SK-N-SH (cell line): ENCODE measurements around the gene ANKRD9. TPM values are rescaled to one million over a fixed set of nuclear protein-coding genes. Genes with fewer than 3 reads are reported as not detected.
"Not testable (repeated sequence)": the region's sequence is repeated elsewhere in the genome, so short reads cannot be mapped to it uniquely, and the experiment has no call there.

Experiments used
- CTCF ChIA-PET: fragments of 300-600, 350-600 bp; formaldehyde crosslinking; extraction: SDS; loops from one replicate; lab custom pipeline; 2021; lab: Yijun Ruan, JAX
- POLR2A ChIA-PET: fragments of 350-600 bp; sonication (Branson Sonifier 250); formaldehyde crosslinking; extraction: SDS; loops from one replicate; lab custom pipeline; 2020; ENCODE audit warnings: antibody characterized with exemption, inconsistent platforms; lab: Yijun Ruan, JAX
- DNase-seq: peaks from one replicate; pipeline ENCODE4 v3.0.0; 2012
- H2AFZ ChIP-seq: fragments of 200-600 bp; sonication (generic); 2 replicates; pipeline ENCODE4 v1.8.1; 2016; ENCODE audit warnings: antibody characterized with exemption, mild to moderate bottlenecking, low read depth
- H3F3A ChIP-seq: fragments of 200-600 bp; sonication (generic); replicated peaks from 2 replicates; pipeline ENCODE3; 2016; ENCODE audit warnings: antibody characterized with exemption, mild to moderate bottlenecking; ENCODE audit not compliant: insufficient read depth
- H3K27ac ChIP-seq, 2 experiments: fragments of 200-500 bp in 1 of 2; fragments of 200-600 bp in 1 of 2; sonication (Bioruptor generic) in 1 of 2; sonication (generic), shearing (Covaris generic) in 1 of 2; 2 replicates each; pipeline versions ENCODE4 v1.5.1 to v1.6.1; 2014 to 2016; ENCODE audit warnings: low read depth in 2 of 2, inconsistent platforms in 1 of 2, low read length in 1 of 2, mild to moderate bottlenecking in 1 of 2, mixed read lengths in 1 of 2
- H3K27me3 ChIP-seq: fragments of 200-600 bp; sonication (generic), shearing (Covaris generic); 2 replicates; pipeline ENCODE4 v1.6.1; 2016; ENCODE audit warnings: mixed run types; ENCODE audit not compliant: insufficient read depth
- H3K36me3 ChIP-seq, 2 experiments: fragments of 200-500 bp in 1 of 2; fragments of 200-600 bp in 1 of 2; sonication (Bioruptor generic) in 1 of 2; sonication (generic) in 1 of 2; replicated peaks in 1 of 2; 2 replicates each; pipeline versions ENCODE3 to v1.5.1; 2014 to 2016; ENCODE audit warnings: low read length in 1 of 2, mild to moderate bottlenecking in 1 of 2; ENCODE audit not compliant: insufficient read depth in 2 of 2, control insufficient read depth in 1 of 2
- H3K4me1 ChIP-seq, 2 experiments: fragments of 200-500 bp in 1 of 2; fragments of 200-600 bp in 1 of 2; sonication (Bioruptor generic) in 1 of 2; sonication (generic), shearing (Covaris generic) in 1 of 2; 2 replicates each; pipeline versions ENCODE4 v1.5.1 to v1.6.1; 2014 to 2016; ENCODE audit warnings: low read depth in 1 of 2, low read length in 1 of 2, mixed run types in 1 of 2; ENCODE audit not compliant: insufficient read depth in 2 of 2, control insufficient read depth in 1 of 2
- H3K4me2 ChIP-seq: fragments of 200-600 bp; sonication (generic), shearing (Covaris generic); 2 replicates; pipeline ENCODE4 v1.6.1; 2017; ENCODE audit warnings: mixed run types
- H3K4me3 ChIP-seq, 2 experiments: fragments of 200-500 bp in 1 of 2; fragments of 200-600 bp in 1 of 2; sonication (Bioruptor generic) in 1 of 2; sonication (generic), shearing (Covaris generic) in 1 of 2; 2 replicates each; pipeline versions ENCODE4 v1.5.1 to v1.8.1; 2014 to 2016; ENCODE audit warnings: low read depth in 2 of 2, inconsistent platforms in 1 of 2, low read length in 1 of 2, mild to moderate bottlenecking in 1 of 2, mixed read lengths in 1 of 2, moderate library complexity in 1 of 2
- H3K79me2 ChIP-seq: fragments of 200-600 bp; sonication (generic); 2 replicates; pipeline ENCODE4 v1.8.1; 2017; ENCODE audit warnings: mild to moderate bottlenecking; ENCODE audit not compliant: insufficient read depth
- H3K9ac ChIP-seq: fragments of 200-600 bp; sonication (generic); 2 replicates; pipeline ENCODE4 v1.6.1; 2017; ENCODE audit warnings: mixed run types
- H3K9me2 ChIP-seq: fragments of 200-600 bp; sonication (generic); 2 replicates; pipeline ENCODE4 v1.6.1; 2017; ENCODE audit warnings: mixed run types
- H3K9me3 ChIP-seq: fragments of 200-600 bp; sonication (generic); 2 replicates; pipeline ENCODE4 v1.6.1; 2017; ENCODE audit warnings: mixed run types, mild to moderate bottlenecking, moderate library complexity
- H4K20me1 ChIP-seq: fragments of 200-600 bp; sonication (generic); 2 replicates; pipeline ENCODE4 v1.6.1; 2017; ENCODE audit warnings: mild to moderate bottlenecking, mixed run types; ENCODE audit not compliant: insufficient read depth
- CTCF ChIP-seq: fragments of 200-600 bp; sonication (generic); IDR thresholded peaks from 2 replicates; pipeline ENCODE4 v1.6.1; 2017; ENCODE audit warnings: antibody characterized with exemption, mild to moderate bottlenecking, moderate library complexity
- EP300 ChIP-seq, 2 experiments: IDR thresholded peaks; 2 replicates each; pipeline versions ENCODE4 v1.4.0 to v1.6.1; 2012; ENCODE audit warnings: borderline replicate concordance in 1 of 2, low read depth in 1 of 2, low read length in 1 of 2
- FOSL2 ChIP-seq: IDR thresholded peaks from 2 replicates; pipeline ENCODE4 v1.4.0; 2012; ENCODE audit warnings: low read depth, mild to moderate bottlenecking, moderate library complexity, borderline replicate concordance
- FOXJ3 ChIP-seq: sonication (generic); formaldehyde crosslinking; IDR thresholded peaks from 2 replicates; pipeline ENCODE4 v1.5.1; 2020; ENCODE audit warnings: mild to moderate bottlenecking, missing genetic modification reagents
- FOXM1 ChIP-seq: IDR thresholded peaks from 2 replicates; pipeline ENCODE4 v1.4.0; 2012; ENCODE audit warnings: low read depth, mild to moderate bottlenecking
- MAX ChIP-seq: IDR thresholded peaks from 2 replicates; pipeline ENCODE4 v1.4.0; 2012; ENCODE audit warnings: low read depth
- MEF2A ChIP-seq: IDR thresholded peaks from 2 replicates; pipeline ENCODE4 v1.4.0; 2012; ENCODE audit warnings: low read depth, borderline replicate concordance
- NFIC ChIP-seq: IDR thresholded peaks from 2 replicates; pipeline ENCODE4 v1.4.0; 2012; ENCODE audit warnings: borderline replicate concordance
- NRF1 ChIP-seq: IDR thresholded peaks from 2 replicates; pipeline ENCODE4 v1.6.1; 2012; ENCODE audit warnings: low read depth, mild to moderate bottlenecking, low read length
- POLR2AphosphoS5 ChIP-seq: IDR thresholded peaks from 2 replicates; pipeline ENCODE4 v1.6.1; 2012; ENCODE audit warnings: low read depth, low read length
- RCOR1 ChIP-seq: fragments of 150-350 bp; IDR thresholded peaks from 2 replicates; pipeline ENCODE4 v1.6.1; 2017; ENCODE audit warnings: antibody characterized with exemption, low read length
- REST ChIP-seq: IDR thresholded peaks from 2 replicates; pipeline ENCODE4 v1.6.1; 2012; ENCODE audit warnings: mild to moderate bottlenecking, low read depth, low read length, moderate library complexity
- SMC3 ChIP-seq: IDR thresholded peaks from 2 replicates; pipeline ENCODE4 v1.6.1; 2012; ENCODE audit warnings: low read depth, low read length, improper control_type of control experiment
- TCF12 ChIP-seq: IDR thresholded peaks from 2 replicates; pipeline ENCODE4 v1.4.0; 2012
- USF1 ChIP-seq: IDR thresholded peaks from 2 replicates; pipeline ENCODE4 v1.4.0; 2012; ENCODE audit warnings: low read depth, borderline replicate concordance
- USF2 ChIP-seq: fragments of 150-350 bp; IDR thresholded peaks from 2 replicates; pipeline ENCODE4 v1.6.1; 2017; ENCODE audit warnings: antibody characterized with exemption, low read length, low read depth, borderline replicate concordance
- YY1 ChIP-seq: IDR thresholded peaks from 2 replicates; pipeline ENCODE4 v1.4.0; 2012; ENCODE audit warnings: low read depth, mild to moderate bottlenecking
- ZBTB33 ChIP-seq: IDR thresholded peaks from 2 replicates; pipeline ENCODE4 v1.4.0; 2012; ENCODE audit warnings: low read depth, borderline replicate concordance
- WGBS: methylation state at CpG from one replicate; pipeline ENCODE4 v1.1.6; 2017; ENCODE audit warnings: low lambda C conversion rate; 5-methylcytosine and 5-hydroxymethylcytosine counted together
- polyA plus RNA-seq, 3 experiments: library from polyadenylated mRNA; depleted of rRNA; stranded (reverse); fragments of >200 nt; gene quantifications; 2 replicates each; pipeline ENCODE4 v1.2.3, GENCODE V29; 2012

The ANKRD9 gene
- polyA plus RNA-seq, 1 of the 3 experiments (the other 2 are of a cell fraction): 21.3 TPM

- H3K27ac ChIP-seq: no peak overlapping the region
- no peaks in the 10 kb centered on the region for H3K36me3 ChIP-seq
- CTCF ChIA-PET: no interaction called here
- no peak overlapping the region for H3K9ac ChIP-seq
- H2AFZ ChIP-seq: no peak overlapping the region
- no peak for TF ChIP-seq TCF12
- TF ChIP-seq POLR2AphosphoS5: no peak
- no peak for TF ChIP-seq RCOR1
- no peak for TF ChIP-seq SMC3
- TF ChIP-seq MEF2A: no peak
- no peak for TF ChIP-seq REST
- TF ChIP-seq EP300 (IDR thresholded peaks at IDR 0.05; ENCODE audit: borderline replicate concordance in 1 of 2, low read depth in 1 of 2, low read length in 1 of 2): no peak
- TF ChIP-seq ZBTB33: no peak
- no peak for TF ChIP-seq CTCF
- TF ChIP-seq FOXM1: no peak
- no peak for TF ChIP-seq USF1
- no peak for TF ChIP-seq FOXJ3 (CRISPR knock-in tag)
- no peak for TF ChIP-seq MAX
- no peak for TF ChIP-seq YY1
- TF ChIP-seq NFIC: no peak
- no peak for TF ChIP-seq NRF1
- no peak for TF ChIP-seq USF2
- no peak for TF ChIP-seq FOSL2
- H4K20me1 ChIP-seq: no peaks in the 10 kb centered on the region
- H3K9me2 ChIP-seq: no peaks in the 10 kb centered on the region
- 79% methylated on average over 9 of the region's 14 CpGs for WGBS
- H3K9me3 ChIP-seq: no peaks in the 10 kb centered on the region
- H3K4me1 ChIP-seq: no peaks in the 10 kb centered on the region
- no peaks in the 10 kb centered on the region for H3K79me2 ChIP-seq
- POLR2A ChIA-PET: no interaction called here
- H3K4me2 ChIP-seq: no peak overlapping the region
- no peaks in the 10 kb centered on the region for H3F3A ChIP-seq
- no peak for DNase-seq
- H3K4me3 ChIP-seq: no peak overlapping the region
- H3K27me3 ChIP-seq: no peaks in the 10 kb centered on the region
Observed at GRCh38 chr14:102551995-102552705, 42.6 kb upstream of the ANKRD9 start.

GRCh38 chr14:102550927-102551401 lies 41.4 kb upstream of the ANKRD9 start:
- H3K9ac ChIP-seq, H3K27me3 ChIP-seq, H3K4me1 ChIP-seq, H3F3A ChIP-seq, CTCF ChIA-PET, H3K9me3 ChIP-seq, DNase-seq, POLR2A ChIA-PET, H3K4me2 ChIP-seq, H3K27ac ChIP-seq, H3K4me3 ChIP-seq, H3K36me3 ChIP-seq, H3K9me2 ChIP-seq, H3K79me2 ChIP-seq, H4K20me1 ChIP-seq, H2AFZ ChIP-seq: not testable (repeated sequence)
- WGBS: 77% methylated on average over 3 of the region's 3 CpGs
